HEK293T (cell line): ENCODE data around the gene KCNC1.

Experiments
- ARNT ChIP-seq: fragments of 450-650 bp; IDR thresholded peaks from 2 replicates; pipeline ENCODE4 v1.6.1; 2017; ENCODE audit warnings: mild to moderate bottlenecking
- BHLHE40 ChIP-seq: fragments of 450-650 bp; IDR thresholded peaks from 2 replicates; pipeline ENCODE4 v1.6.1; 2016; ENCODE audit warnings: mild to moderate bottlenecking, moderate library complexity, borderline replicate concordance
- ELF4 ChIP-seq: fragments of 450-650 bp; IDR thresholded peaks from 2 replicates; pipeline ENCODE4 v1.6.1; 2017; ENCODE audit warnings: antibody characterized with exemption
- FOXA1 ChIP-seq: fragments of 450-650 bp; IDR thresholded peaks from 2 replicates; pipeline ENCODE4 v1.6.1; 2016; ENCODE audit warnings: mild to moderate bottlenecking
- FOXK2 ChIP-seq: fragments of 450-650 bp; IDR thresholded peaks from 2 replicates; pipeline ENCODE4 v1.6.1; 2016; ENCODE audit warnings: mild to moderate bottlenecking
- FOXM1 ChIP-seq: fragments of 450-650 bp; IDR thresholded peaks from 2 replicates; pipeline ENCODE4 v1.6.1; 2017; ENCODE audit warnings: mild to moderate bottlenecking, borderline replicate concordance
- HDGF ChIP-seq: fragments of 450-650 bp; IDR thresholded peaks from 2 replicates; pipeline ENCODE4 v1.6.1; 2017; ENCODE audit warnings: antibody characterized with exemption, borderline replicate concordance
- L3MBTL2 ChIP-seq: fragments of 450-650 bp; conservative IDR thresholded peaks from 2 replicates; pipeline ENCODE4 v1.6.1; 2016; ENCODE audit warnings: mild to moderate bottlenecking
- LEF1 ChIP-seq: fragments of 450-650 bp; IDR thresholded peaks from 2 replicates; pipeline ENCODE4 v1.6.1; 2017; ENCODE audit warnings: mild to moderate bottlenecking, borderline replicate concordance
- NFRKB ChIP-seq: fragments of 450-650 bp; IDR thresholded peaks from 2 replicates; pipeline ENCODE4 v1.6.1; 2016; ENCODE audit warnings: mild to moderate bottlenecking, moderate library complexity
- SP1 ChIP-seq: fragments of 450-650 bp; IDR thresholded peaks from 2 replicates; pipeline ENCODE4 v1.6.1; 2017
- TARDBP ChIP-seq: fragments of 450-650 bp; IDR thresholded peaks from 2 replicates; pipeline ENCODE4 v1.6.1; 2016

- TF ChIP-seq ELF4 (no peak), LEF1 (no peak), SP1 (no peak), FOXM1 (no peak), ARNT (no peak), BHLHE40 (no peak), L3MBTL2 (no peak), FOXK2 (no peak), NFRKB (no peak), FOXA1 (no peak), TARDBP (no peak), HDGF (no peak)
Measured at GRCh38 chr11:17687946-17688670, 46.5 kb upstream of the KCNC1 start.
